PC-3 (cell line): ENCODE results near the gene IFI27L2.

Experiments
- CTCF ChIP-seq: fragments of 300-600 bp; sonication (generic); conservative IDR thresholded peaks from 2 replicates; pipeline ENCODE4 v1.5.1; 2017; ENCODE audit warnings: antibody characterized with exemption, low read depth, mild to moderate bottlenecking, low read length
- EZH2 ChIP-seq: fragments of 300-600 bp; sonication (generic); IDR thresholded peaks from one replicate; pipeline ENCODE4 v1.6.1; 2017; ENCODE audit warnings: antibody characterized with exemption, mild to moderate bottlenecking, low read length; ENCODE audit not compliant: unreplicated experiment
- EZH2phosphoT487 ChIP-seq: fragments of 300-600 bp; sonication (generic); IDR thresholded peaks from 2 replicates; pipeline ENCODE4 v1.6.1; 2018; ENCODE audit warnings: mild to moderate bottlenecking, antibody characterized with exemption, low read length, borderline replicate concordance

- TF ChIP-seq CTCF (no peak), EZH2phosphoT487 (no peak), EZH2 (no peak)
Observed at GRCh38 chr14:94165744-94166143, 36.3 kb upstream of the IFI27L2 start.
